Measurements from ENCODE around the gene MOG. TPM values are rescaled to one million over a fixed set of nuclear protein-coding genes. Genes with fewer than 3 reads are reported as not detected.

MOG gene
- total and polyA plus RNA-seq, 4 donors = not detected

DNA sequence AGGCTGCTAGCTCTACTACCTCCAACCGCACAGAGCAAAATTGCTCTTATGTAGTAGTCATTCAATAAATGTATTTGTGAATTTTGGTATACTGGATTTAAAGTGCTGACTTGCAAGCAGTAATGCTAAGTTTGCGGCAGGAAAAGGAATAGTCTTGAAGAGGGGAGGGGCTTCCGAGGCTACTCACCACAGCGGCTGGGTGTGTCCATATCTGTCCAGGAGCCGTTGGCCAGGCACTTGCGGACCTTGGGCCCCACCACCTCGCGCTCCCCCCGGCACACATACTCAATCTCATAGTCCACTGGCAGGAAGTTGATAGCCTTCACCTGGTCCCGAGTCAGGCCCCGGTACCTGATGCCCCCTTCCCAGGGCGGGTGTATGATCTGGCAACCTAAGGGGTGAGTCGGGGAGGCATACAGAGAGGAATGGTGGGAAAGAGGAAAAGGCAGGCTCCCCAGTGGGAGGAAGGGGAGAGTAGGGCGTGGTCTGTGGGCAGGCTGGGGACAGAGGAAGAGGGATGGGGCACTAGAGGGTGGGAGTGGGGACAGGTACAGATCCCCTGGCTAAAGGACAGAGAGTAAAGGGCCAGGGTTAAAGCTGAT, 25.6 kb upstream of the MOG start:
- Histone ChIP-seq H3K9ac (ENCODE audit: low read depth in 1 of 2, low read length in 2 of 2) (no peak overlapping the region), H3K4me1 (ENCODE audit: control insufficient read depth in 4 of 4, insufficient read depth in 4 of 4, low read length in 3 of 4) (peaks cover 7 to 25% (median 14%) of the 10 kb centered on the region in 4 donors), H3K27ac (ENCODE audit: low read depth in 1 of 2, low read length in 2 of 2) (no peak overlapping the region), H3K27me3 (ENCODE audit: control insufficient read depth in 4 of 4, insufficient read depth in 4 of 4, low read length in 3 of 4) (peaks cover 0 to 27% (median 1%) of the 10 kb centered on the region in 4 donors), H3K36me3 (ENCODE audit: control insufficient read depth in 4 of 4, insufficient read depth in 3 of 4, low read depth in 1 of 4, low read length in 3 of 4) (no peaks in the 10 kb centered on the region), H3K9me3 (ENCODE audit: control insufficient read depth in 4 of 4, low read length in 3 of 4) (no peaks in the 10 kb centered on the region), H3K4me3 (ENCODE audit: low read depth in 1 of 3, low read length in 3 of 3) (no peak overlapping the region)
- DNase-seq (ENCODE audit: low spot score) = no peak
- 37% methylated on average over 14 of the region's 14 CpGs for WGBS
- TF ChIP-seq HNF4G (IDR thresholded peaks at IDR 0.05) (no peak), YY1 (IDR thresholded peaks at IDR 0.05) (no peak), TAF1 (conservative IDR thresholded peaks at IDR 0.05) (no peak), JUND (IDR thresholded peaks at IDR 0.05) (no peak), FOXA2 (IDR thresholded peaks at IDR 0.05) (no peak), RAD21 (IDR thresholded peaks at IDR 0.05) (no peak), SP1 (IDR thresholded peaks at IDR 0.05) (no peak), EGR1 (IDR thresholded peaks at IDR 0.05; ENCODE audit: low read depth in 2 of 2) (no peak), NR2F2 (IDR thresholded peaks at IDR 0.05) (no peak)
- TF ChIP-seq, protein P1, sequence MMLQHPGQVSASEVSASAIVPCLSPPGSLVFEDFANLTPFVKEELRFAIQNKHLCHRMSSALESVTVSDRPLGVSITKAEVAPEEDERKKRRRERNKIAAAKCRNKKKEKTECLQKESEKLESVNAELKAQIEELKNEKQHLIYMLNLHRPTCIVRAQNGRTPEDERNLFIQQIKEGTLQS (IDR thresholded peaks at IDR 0.05) = no peak
- TF ChIP-seq, protein P2, sequence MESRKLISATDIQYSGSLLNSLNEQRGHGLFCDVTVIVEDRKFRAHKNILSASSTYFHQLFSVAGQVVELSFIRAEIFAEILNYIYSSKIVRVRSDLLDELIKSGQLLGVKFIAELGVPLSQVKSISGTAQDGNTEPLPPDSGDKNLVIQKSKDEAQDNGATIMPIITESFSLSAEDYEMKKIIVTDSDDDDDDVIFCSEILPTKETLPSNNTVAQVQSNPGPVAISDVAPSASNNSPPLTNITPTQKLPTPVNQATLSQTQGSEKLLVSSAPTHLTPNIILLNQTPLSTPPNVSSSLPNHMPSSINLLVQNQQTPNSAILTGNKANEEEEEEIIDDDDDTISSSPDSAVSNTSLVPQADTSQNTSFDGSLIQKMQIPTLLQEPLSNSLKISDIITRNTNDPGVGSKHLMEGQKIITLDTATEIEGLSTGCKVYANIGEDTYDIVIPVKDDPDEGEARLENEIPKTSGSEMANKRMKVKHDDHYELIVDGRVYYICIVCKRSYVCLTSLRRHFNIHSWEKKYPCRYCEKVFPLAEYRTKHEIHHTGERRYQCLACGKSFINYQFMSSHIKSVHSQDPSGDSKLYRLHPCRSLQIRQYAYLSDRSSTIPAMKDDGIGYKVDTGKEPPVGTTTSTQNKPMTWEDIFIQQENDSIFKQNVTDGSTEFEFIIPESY (IDR thresholded peaks at IDR 0.05) = no peak
- TF ChIP-seq, protein P3, sequence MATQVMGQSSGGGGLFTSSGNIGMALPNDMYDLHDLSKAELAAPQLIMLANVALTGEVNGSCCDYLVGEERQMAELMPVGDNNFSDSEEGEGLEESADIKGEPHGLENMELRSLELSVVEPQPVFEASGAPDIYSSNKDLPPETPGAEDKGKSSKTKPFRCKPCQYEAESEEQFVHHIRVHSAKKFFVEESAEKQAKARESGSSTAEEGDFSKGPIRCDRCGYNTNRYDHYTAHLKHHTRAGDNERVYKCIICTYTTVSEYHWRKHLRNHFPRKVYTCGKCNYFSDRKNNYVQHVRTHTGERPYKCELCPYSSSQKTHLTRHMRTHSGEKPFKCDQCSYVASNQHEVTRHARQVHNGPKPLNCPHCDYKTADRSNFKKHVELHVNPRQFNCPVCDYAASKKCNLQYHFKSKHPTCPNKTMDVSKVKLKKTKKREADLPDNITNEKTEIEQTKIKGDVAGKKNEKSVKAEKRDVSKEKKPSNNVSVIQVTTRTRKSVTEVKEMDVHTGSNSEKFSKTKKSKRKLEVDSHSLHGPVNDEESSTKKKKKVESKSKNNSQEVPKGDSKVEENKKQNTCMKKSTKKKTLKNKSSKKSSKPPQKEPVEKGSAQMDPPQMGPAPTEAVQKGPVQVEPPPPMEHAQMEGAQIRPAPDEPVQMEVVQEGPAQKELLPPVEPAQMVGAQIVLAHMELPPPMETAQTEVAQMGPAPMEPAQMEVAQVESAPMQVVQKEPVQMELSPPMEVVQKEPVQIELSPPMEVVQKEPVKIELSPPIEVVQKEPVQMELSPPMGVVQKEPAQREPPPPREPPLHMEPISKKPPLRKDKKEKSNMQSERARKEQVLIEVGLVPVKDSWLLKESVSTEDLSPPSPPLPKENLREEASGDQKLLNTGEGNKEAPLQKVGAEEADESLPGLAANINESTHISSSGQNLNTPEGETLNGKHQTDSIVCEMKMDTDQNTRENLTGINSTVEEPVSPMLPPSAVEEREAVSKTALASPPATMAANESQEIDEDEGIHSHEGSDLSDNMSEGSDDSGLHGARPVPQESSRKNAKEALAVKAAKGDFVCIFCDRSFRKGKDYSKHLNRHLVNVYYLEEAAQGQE (IDR thresholded peaks at IDR 0.05) = no peak
- TF ChIP-seq, protein P4, sequence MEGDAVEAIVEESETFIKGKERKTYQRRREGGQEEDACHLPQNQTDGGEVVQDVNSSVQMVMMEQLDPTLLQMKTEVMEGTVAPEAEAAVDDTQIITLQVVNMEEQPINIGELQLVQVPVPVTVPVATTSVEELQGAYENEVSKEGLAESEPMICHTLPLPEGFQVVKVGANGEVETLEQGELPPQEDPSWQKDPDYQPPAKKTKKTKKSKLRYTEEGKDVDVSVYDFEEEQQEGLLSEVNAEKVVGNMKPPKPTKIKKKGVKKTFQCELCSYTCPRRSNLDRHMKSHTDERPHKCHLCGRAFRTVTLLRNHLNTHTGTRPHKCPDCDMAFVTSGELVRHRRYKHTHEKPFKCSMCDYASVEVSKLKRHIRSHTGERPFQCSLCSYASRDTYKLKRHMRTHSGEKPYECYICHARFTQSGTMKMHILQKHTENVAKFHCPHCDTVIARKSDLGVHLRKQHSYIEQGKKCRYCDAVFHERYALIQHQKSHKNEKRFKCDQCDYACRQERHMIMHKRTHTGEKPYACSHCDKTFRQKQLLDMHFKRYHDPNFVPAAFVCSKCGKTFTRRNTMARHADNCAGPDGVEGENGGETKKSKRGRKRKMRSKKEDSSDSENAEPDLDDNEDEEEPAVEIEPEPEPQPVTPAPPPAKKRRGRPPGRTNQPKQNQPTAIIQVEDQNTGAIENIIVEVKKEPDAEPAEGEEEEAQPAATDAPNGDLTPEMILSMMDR (IDR thresholded peaks at IDR 0.05; ENCODE audit: low read depth, low read length, missing input control) = no peak
- TF ChIP-seq, protein P5, sequence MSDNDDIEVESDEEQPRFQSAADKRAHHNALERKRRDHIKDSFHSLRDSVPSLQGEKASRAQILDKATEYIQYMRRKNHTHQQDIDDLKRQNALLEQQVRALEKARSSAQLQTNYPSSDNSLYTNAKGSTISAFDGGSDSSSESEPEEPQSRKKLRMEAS (IDR thresholded peaks at IDR 0.05) = no peak

All from liver (tissue), 9 donors.